ENCODE measurements around the gene SLC16A10.

The SLC16A10 gene

DNA sequence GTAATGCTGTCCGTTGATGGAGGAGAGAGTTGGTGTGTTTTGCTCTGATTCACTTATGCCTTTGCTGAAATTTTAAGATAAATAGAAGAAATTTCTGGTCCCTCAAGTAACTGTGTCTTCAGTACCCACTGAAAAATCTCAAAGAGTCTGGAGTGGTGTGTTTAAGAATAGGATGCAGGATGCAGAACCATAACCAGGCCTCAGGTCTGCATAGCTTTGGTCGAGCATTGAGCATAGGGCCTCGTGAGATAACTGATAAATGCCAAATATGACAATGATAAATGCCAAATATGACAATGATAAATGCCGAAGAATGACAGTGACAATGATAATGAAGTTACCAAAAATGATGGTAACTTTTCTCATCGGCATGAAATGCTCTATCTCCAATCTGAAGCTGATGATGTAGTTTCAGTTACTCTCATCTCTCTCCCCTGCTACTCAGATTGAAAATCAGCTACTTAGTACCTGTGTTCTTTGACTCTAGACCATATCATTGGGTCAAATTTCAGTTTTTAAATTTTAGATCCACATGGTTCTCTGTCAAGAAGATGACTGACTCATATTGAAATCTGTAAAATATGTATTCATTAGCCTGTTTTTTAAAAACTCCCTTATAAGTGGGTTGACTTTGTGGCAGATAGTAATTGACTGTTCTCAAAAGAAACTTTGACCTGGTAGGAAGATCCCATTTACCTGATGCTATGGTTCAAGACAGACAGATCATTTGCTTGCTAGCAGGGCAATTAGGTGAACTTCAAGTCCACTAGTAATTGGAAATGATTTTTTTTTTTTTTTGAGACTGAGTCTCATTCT lies 96.6 kb downstream of the SLC16A10 start:
- no peaks in the 10 kb centered on the region for H3K9me3 ChIP-seq (ENCODE audit: low read length)
- no peak overlapping the region for H3K4me2 ChIP-seq (ENCODE audit: low read length)
- H3K27me3 ChIP-seq (ENCODE audit: insufficient read depth, low read length): no peaks in the 10 kb centered on the region
- no peaks in the 10 kb centered on the region for H3K4me1 ChIP-seq (ENCODE audit: insufficient read depth, low read length, severe bottlenecking)
- H3K9ac ChIP-seq (ENCODE audit: low read length): no peak overlapping the region
- no peaks in the 10 kb centered on the region for H3K36me3 ChIP-seq (ENCODE audit: insufficient read depth, low read length)
- TF ChIP-seq EZH2 (IDR thresholded peaks at IDR 0.05; ENCODE audit: borderline replicate concordance, low read length): no peak
- TF ChIP-seq, protein P1, sequence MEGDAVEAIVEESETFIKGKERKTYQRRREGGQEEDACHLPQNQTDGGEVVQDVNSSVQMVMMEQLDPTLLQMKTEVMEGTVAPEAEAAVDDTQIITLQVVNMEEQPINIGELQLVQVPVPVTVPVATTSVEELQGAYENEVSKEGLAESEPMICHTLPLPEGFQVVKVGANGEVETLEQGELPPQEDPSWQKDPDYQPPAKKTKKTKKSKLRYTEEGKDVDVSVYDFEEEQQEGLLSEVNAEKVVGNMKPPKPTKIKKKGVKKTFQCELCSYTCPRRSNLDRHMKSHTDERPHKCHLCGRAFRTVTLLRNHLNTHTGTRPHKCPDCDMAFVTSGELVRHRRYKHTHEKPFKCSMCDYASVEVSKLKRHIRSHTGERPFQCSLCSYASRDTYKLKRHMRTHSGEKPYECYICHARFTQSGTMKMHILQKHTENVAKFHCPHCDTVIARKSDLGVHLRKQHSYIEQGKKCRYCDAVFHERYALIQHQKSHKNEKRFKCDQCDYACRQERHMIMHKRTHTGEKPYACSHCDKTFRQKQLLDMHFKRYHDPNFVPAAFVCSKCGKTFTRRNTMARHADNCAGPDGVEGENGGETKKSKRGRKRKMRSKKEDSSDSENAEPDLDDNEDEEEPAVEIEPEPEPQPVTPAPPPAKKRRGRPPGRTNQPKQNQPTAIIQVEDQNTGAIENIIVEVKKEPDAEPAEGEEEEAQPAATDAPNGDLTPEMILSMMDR (IDR thresholded peaks at IDR 0.05; ENCODE audit: low read length): no peak
- H3F3A ChIP-seq (ENCODE audit: insufficient read depth, low read length): no peaks in the 10 kb centered on the region
- no peak overlapping the region for H3K27ac ChIP-seq (ENCODE audit: low read depth, low read length, poor library complexity, severe bottlenecking)
- no peak overlapping the region for H2AFZ ChIP-seq (ENCODE audit: low read length)
- no peaks in the 10 kb centered on the region for H3K9me2 ChIP-seq (ENCODE audit: low read depth, low read length)
- H4K20me1 ChIP-seq (ENCODE audit: insufficient read depth, low read length): no peaks in the 10 kb centered on the region
- no peak overlapping the region for H3K4me3 ChIP-seq (ENCODE audit: low read depth, low read length, poor library complexity, severe bottlenecking)
- no peaks in the 10 kb centered on the region for H3K79me2 ChIP-seq (ENCODE audit: insufficient read depth, low read length)

DNA sequence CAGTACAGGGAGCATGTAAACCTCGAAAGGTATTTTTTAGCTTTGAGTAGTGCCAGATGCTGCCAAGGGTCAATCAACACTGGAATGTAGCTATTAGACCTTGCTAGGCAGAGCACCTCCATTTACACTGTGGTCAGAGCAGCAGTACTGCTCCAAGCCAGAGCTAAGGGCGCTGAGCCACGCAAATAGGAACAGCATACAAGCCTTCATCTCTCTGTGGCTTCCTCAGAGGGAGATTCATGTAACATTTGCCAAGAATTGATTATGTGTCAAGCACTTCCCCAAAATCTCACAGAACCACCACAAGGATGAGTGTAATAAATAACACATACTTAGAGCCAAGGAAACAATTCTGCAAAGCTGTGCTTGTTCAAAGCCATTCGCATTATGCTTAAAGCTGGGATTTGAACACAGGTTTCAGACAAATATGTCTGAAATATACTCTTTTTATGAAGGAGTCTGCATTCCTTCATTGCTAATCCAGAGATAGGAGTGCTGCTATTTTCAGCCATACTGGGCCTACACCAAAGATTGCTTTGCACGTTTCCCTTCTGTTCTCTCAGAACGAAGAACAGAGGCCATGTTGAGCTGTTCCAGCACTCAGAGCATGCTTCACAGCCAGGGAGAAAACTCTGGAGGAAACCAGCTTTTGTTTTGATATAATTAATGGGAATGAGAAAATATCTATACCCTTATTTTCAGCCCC lies 97.7 kb downstream of the SLC16A10 start:
- no peaks in the 10 kb centered on the region for H4K20me1 ChIP-seq (ENCODE audit: insufficient read depth, low read length)
- H3K27ac ChIP-seq (ENCODE audit: low read depth, low read length, poor library complexity, severe bottlenecking): no peak overlapping the region
- H3K4me3 ChIP-seq (ENCODE audit: low read depth, low read length, poor library complexity, severe bottlenecking): no peak overlapping the region
- no peak overlapping the region for H2AFZ ChIP-seq (ENCODE audit: low read length)
- no peaks in the 10 kb centered on the region for H3K27me3 ChIP-seq (ENCODE audit: insufficient read depth, low read length)
- H3K9me3 ChIP-seq (ENCODE audit: low read length): no peaks in the 10 kb centered on the region
- no peaks in the 10 kb centered on the region for H3K9me2 ChIP-seq (ENCODE audit: low read depth, low read length)
- H3K79me2 ChIP-seq (ENCODE audit: insufficient read depth, low read length): no peaks in the 10 kb centered on the region
- H3K36me3 ChIP-seq (ENCODE audit: insufficient read depth, low read length): no peaks in the 10 kb centered on the region
- H3K4me2 ChIP-seq (ENCODE audit: low read length): no peak overlapping the region
- H3K4me1 ChIP-seq (ENCODE audit: insufficient read depth, low read length, severe bottlenecking): no peaks in the 10 kb centered on the region
- TF ChIP-seq, protein P1 (IDR thresholded peaks at IDR 0.05; ENCODE audit: low read length): no peak
- no peak for TF ChIP-seq EZH2 (IDR thresholded peaks at IDR 0.05; ENCODE audit: borderline replicate concordance, low read length)
- H3F3A ChIP-seq (ENCODE audit: insufficient read depth, low read length): no peaks in the 10 kb centered on the region
- no peak overlapping the region for H3K9ac ChIP-seq (ENCODE audit: low read length)

GRCh38 chr6:111185954-111186353 lies 98.7 kb downstream of the SLC16A10 start:
- Histone ChIP-seq H3K9ac (ENCODE audit: low read length) (no peak overlapping the region), H3K27me3 (ENCODE audit: insufficient read depth, low read length) (no peaks in the 10 kb centered on the region), H3K36me3 (ENCODE audit: insufficient read depth, low read length) (no peaks in the 10 kb centered on the region), H3K27ac (ENCODE audit: low read depth, low read length, poor library complexity, severe bottlenecking) (no peak overlapping the region), H2AFZ (ENCODE audit: low read length) (no peak overlapping the region), H4K20me1 (ENCODE audit: insufficient read depth, low read length) (no peaks in the 10 kb centered on the region), H3K79me2 (ENCODE audit: insufficient read depth, low read length) (no peaks in the 10 kb centered on the region), H3K9me3 (ENCODE audit: low read length) (no peaks in the 10 kb centered on the region), H3K4me1 (ENCODE audit: insufficient read depth, low read length, severe bottlenecking) (no peaks in the 10 kb centered on the region), H3K4me3 (ENCODE audit: low read depth, low read length, poor library complexity, severe bottlenecking) (no peak overlapping the region), H3F3A (ENCODE audit: insufficient read depth, low read length) (no peaks in the 10 kb centered on the region), H3K4me2 (ENCODE audit: low read length) (no peak overlapping the region), H3K9me2 (ENCODE audit: low read depth, low read length) (no peaks in the 10 kb centered on the region)
- TF ChIP-seq EZH2 (IDR thresholded peaks at IDR 0.05; ENCODE audit: borderline replicate concordance, low read length): no peak
- TF ChIP-seq, protein P1 (IDR thresholded peaks at IDR 0.05; ENCODE audit: low read length): no peak
